ENCODE results near the gene TRAF3IP1. TPM values are rescaled to one million over a fixed set of nuclear protein-coding genes. Genes with fewer than 3 reads are reported as not detected.
"Not testable (repeated sequence)": the region's sequence is repeated elsewhere in the genome, so short reads cannot be mapped to it uniquely, and the experiment has no call there.

TRAF3IP1 gene
- total RNA-seq, 1 experiment from 2014 or later, result 16.0 TPM

- H3K9ac ChIP-seq (ENCODE audit: low read length); H3K4me3 ChIP-seq (ENCODE audit: low read length); H3K9me3 ChIP-seq (ENCODE audit: low read length); H3K9me2 ChIP-seq (replicated peaks; ENCODE audit: insufficient read depth, low read length); DNase-seq; H4K20me1 ChIP-seq (ENCODE audit: insufficient read depth, low read depth, low read length); H3K27me3 ChIP-seq (ENCODE audit: low read length); H3K4me2 ChIP-seq (ENCODE audit: low read depth, low read length, poor library complexity, severe bottlenecking); H2AFZ ChIP-seq (ENCODE audit: low read length); H3K27ac ChIP-seq (ENCODE audit: low read length): not testable (repeated sequence)
- peaks cover 40% of the 10 kb centered on the region for H3K79me2 ChIP-seq (ENCODE audit: low read length)
- H3K36me3 ChIP-seq (ENCODE audit: insufficient read depth, low read length), result peaks cover 37% of the 10 kb centered on the region
- H3K4me1 ChIP-seq (ENCODE audit: low read length), result peaks cover 16% of the 10 kb centered on the region
These were observed 3.9 kb downstream of the TRAF3IP1 start for GRCh38 chr2:238324248-238324647.

GRCh38 chr2:238325694-238326093, 5.4 kb downstream of the TRAF3IP1 start:
- Histone ChIP-seq H3K27me3 (ENCODE audit: low read length) (no peaks in the 10 kb centered on the region), H3K27ac (ENCODE audit: low read length) (no peak overlapping the region), H3K9me2 (replicated peaks; ENCODE audit: insufficient read depth, low read length) (no peaks in the 10 kb centered on the region), H4K20me1 (ENCODE audit: insufficient read depth, low read depth, low read length) (no peaks in the 10 kb centered on the region), H3K36me3 (ENCODE audit: insufficient read depth, low read length) (peaks cover 37% of the 10 kb centered on the region), H3K4me3 (ENCODE audit: low read length) (no peak overlapping the region), H3K9me3 (ENCODE audit: low read length) (no peaks in the 10 kb centered on the region), H3K9ac (ENCODE audit: low read length) (no peak overlapping the region), H2AFZ (ENCODE audit: low read length) (no peak overlapping the region), H3K4me2 (ENCODE audit: low read depth, low read length, poor library complexity, severe bottlenecking) (no peak overlapping the region), H3K4me1 (ENCODE audit: low read length) (peaks cover 12% of the 10 kb centered on the region), H3K79me2 (ENCODE audit: low read length) (peaks cover 44% of the 10 kb centered on the region)
- DNase-seq, result no peak

DNA sequence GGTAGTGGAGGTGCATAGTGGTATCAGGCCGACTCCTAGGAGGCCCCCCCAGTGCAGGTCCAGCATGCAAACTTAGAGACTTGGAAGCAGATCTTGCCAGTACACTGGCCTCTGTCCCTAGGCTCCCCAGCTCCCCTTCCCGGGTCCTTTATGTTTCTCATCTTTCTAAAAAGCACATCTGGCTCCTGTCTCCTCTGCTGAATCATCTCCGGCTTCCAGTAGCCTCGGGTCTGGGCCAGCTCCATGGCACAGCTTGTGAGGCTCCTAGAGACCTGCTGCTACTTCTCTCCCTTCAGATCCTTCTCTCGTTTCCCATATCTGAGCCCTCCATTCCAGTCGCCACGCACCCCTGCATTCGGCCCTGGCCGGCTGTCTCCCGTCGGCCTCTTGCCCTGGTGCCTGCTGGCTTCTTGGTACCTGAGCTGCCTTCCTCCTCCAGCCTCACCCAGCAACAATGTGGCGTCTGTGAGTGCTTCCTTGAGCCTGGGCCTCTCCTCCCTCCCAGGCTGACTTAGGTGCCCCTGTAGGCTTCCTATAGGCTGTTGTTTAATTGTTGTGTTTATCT, 6.6 kb downstream of the TRAF3IP1 start:
- H3K79me2 ChIP-seq (ENCODE audit: low read length), result peaks cover 33% of the 10 kb centered on the region
- no peak overlapping the region for H2AFZ ChIP-seq (ENCODE audit: low read length)
- H3K9me2 ChIP-seq (replicated peaks; ENCODE audit: insufficient read depth, low read length), result no peaks in the 10 kb centered on the region
- H3K27ac ChIP-seq (ENCODE audit: low read length), result no peak overlapping the region
- H3K27me3 ChIP-seq (ENCODE audit: low read length), result no peaks in the 10 kb centered on the region
- H3K9ac ChIP-seq (ENCODE audit: low read length), result no peak overlapping the region
- H3K9me3 ChIP-seq (ENCODE audit: low read length), result no peaks in the 10 kb centered on the region
- no peak for DNase-seq
- peaks cover 4% of the 10 kb centered on the region for H3K4me1 ChIP-seq (ENCODE audit: low read length)
- H3K36me3 ChIP-seq (ENCODE audit: insufficient read depth, low read length), result peaks cover 37% of the 10 kb centered on the region
- no peak overlapping the region for H3K4me2 ChIP-seq (ENCODE audit: low read depth, low read length, poor library complexity, severe bottlenecking)
- no peaks in the 10 kb centered on the region for H4K20me1 ChIP-seq (ENCODE audit: insufficient read depth, low read depth, low read length)
- no peak overlapping the region for H3K4me3 ChIP-seq (ENCODE audit: low read length)

GRCh38 chr2:238327751-238328150, 7.4 kb downstream of the TRAF3IP1 start:
- no peak overlapping the region for H2AFZ ChIP-seq (ENCODE audit: low read length)
- H3K27ac ChIP-seq (ENCODE audit: low read length), result no peak overlapping the region
- no peak for DNase-seq
- H3K9me2 ChIP-seq (replicated peaks; ENCODE audit: insufficient read depth, low read length), result no peaks in the 10 kb centered on the region
- H3K79me2 ChIP-seq (ENCODE audit: low read length), result peaks cover 36% of the 10 kb centered on the region
- H4K20me1 ChIP-seq (ENCODE audit: insufficient read depth, low read depth, low read length), result no peaks in the 10 kb centered on the region
- H3K9ac ChIP-seq (ENCODE audit: low read length), result no peak overlapping the region
- H3K36me3 ChIP-seq (ENCODE audit: insufficient read depth, low read length), result peaks cover 37% of the 10 kb centered on the region
- H3K27me3 ChIP-seq (ENCODE audit: low read length), result no peaks in the 10 kb centered on the region
- no peak overlapping the region for H3K4me2 ChIP-seq (ENCODE audit: low read depth, low read length, poor library complexity, severe bottlenecking)
- H3K9me3 ChIP-seq (ENCODE audit: low read length), result no peaks in the 10 kb centered on the region
- H3K4me1 ChIP-seq (ENCODE audit: low read length), result peaks cover 6% of the 10 kb centered on the region
- H3K4me3 ChIP-seq (ENCODE audit: low read length), result no peak overlapping the region

DNA sequence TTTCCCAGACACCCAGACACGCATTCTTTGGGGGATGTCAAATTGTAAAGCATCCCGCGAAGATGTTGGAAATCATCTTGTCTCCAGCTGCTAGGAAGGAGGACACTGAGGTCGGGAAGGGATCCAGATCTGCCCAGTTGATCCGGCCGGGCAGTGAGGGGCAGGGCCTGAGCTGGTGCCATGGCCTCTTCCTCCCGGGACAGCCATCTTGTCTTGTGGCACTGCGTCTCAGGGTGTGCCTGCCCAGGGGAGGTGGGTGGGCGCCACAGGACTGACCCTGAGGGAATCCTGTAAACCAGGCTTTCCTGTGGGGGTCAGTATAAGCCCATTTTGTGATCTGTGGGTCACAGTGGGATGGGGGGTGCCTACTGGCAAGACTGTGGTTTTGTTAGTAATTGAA, 10.1 kb downstream of the TRAF3IP1 start:
- Histone ChIP-seq H3K4me3 (ENCODE audit: low read length) (no peak overlapping the region), H3K36me3 (ENCODE audit: insufficient read depth, low read length) (peaks cover 37% of the 10 kb centered on the region), H2AFZ (ENCODE audit: low read length) (no peak overlapping the region), H3K27me3 (ENCODE audit: low read length) (no peaks in the 10 kb centered on the region), H3K4me1 (ENCODE audit: low read length) (peaks cover 33% of the 10 kb centered on the region), H3K4me2 (ENCODE audit: low read depth, low read length, poor library complexity, severe bottlenecking) (no peak overlapping the region), H3K9me2 (replicated peaks; ENCODE audit: insufficient read depth, low read length) (no peaks in the 10 kb centered on the region), H4K20me1 (ENCODE audit: insufficient read depth, low read depth, low read length) (no peaks in the 10 kb centered on the region), H3K9me3 (ENCODE audit: low read length) (no peaks in the 10 kb centered on the region), H3K27ac (ENCODE audit: low read length) (no peak overlapping the region), H3K9ac (ENCODE audit: low read length) (no peak overlapping the region), H3K79me2 (ENCODE audit: low read length) (peaks cover 23% of the 10 kb centered on the region)
- no peak for DNase-seq

GRCh38 chr2:238331916-238332315, 11.6 kb downstream of the TRAF3IP1 start:
- Histone ChIP-seq H4K20me1 (ENCODE audit: insufficient read depth, low read depth, low read length) (no peaks in the 10 kb centered on the region), H3K27me3 (ENCODE audit: low read length) (no peaks in the 10 kb centered on the region), H3K4me1 (ENCODE audit: low read length) (peaks cover 46% of the 10 kb centered on the region), H3K9me2 (replicated peaks; ENCODE audit: insufficient read depth, low read length) (no peaks in the 10 kb centered on the region), H3K36me3 (ENCODE audit: insufficient read depth, low read length) (peaks cover 23% of the 10 kb centered on the region), H3K9me3 (ENCODE audit: low read length) (no peaks in the 10 kb centered on the region), H3K27ac (ENCODE audit: low read length) (no peak overlapping the region), H3K4me3 (ENCODE audit: low read length) (no peak overlapping the region), H3K79me2 (ENCODE audit: low read length) (peaks cover 28% of the 10 kb centered on the region), H3K4me2 (ENCODE audit: low read depth, low read length, poor library complexity, severe bottlenecking) (no peak overlapping the region), H2AFZ (ENCODE audit: low read length) (no peak overlapping the region), H3K9ac (ENCODE audit: low read length) (no peak overlapping the region)
- DNase-seq, result no peak

DNA sequence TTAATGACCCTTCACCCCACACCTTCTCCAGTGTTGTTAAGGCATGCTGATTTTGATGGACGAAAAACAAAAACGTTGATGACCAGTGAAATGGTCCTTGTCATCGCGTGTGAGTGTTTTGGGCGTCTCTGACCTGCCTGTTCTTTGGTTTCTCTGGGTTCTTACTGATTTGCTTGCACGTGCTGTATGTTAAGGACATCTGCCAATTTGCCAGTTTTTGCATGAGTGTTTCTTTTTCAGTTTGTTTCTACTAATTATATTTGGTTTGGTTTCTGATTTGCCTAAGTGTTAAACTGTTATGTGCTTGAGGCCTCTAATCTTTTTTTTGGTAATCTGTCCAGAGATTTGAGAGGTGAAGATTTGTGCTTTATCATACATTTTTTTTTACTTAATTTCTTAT, 14.6 kb downstream of the TRAF3IP1 start:
- Histone ChIP-seq H3K4me1 (ENCODE audit: low read length) (peaks cover 70% of the 10 kb centered on the region), H3K27ac (ENCODE audit: low read length) (peak overlapping the region; percentile 87), H4K20me1 (ENCODE audit: insufficient read depth, low read depth, low read length) (no peaks in the 10 kb centered on the region), H3K4me2 (ENCODE audit: low read depth, low read length, poor library complexity, severe bottlenecking) (peak overlapping the region; percentile 41), H3K79me2 (ENCODE audit: low read length) (peaks cover 25% of the 10 kb centered on the region), H3K9me3 (ENCODE audit: low read length) (no peaks in the 10 kb centered on the region), H3K27me3 (ENCODE audit: low read length) (no peaks in the 10 kb centered on the region), H3K4me3 (ENCODE audit: low read length) (no peak overlapping the region), H3K9ac (ENCODE audit: low read length) (peak overlapping the region; percentile 30; the same call in 1 of the 2 replicates), H2AFZ (ENCODE audit: low read length) (no peak overlapping the region), H3K36me3 (ENCODE audit: insufficient read depth, low read length) (peaks cover 6% of the 10 kb centered on the region; the same call in 1 of the 2 replicates), H3K9me2 (replicated peaks; ENCODE audit: insufficient read depth, low read length) (no peaks in the 10 kb centered on the region)
- DNase-seq, result peak; percentile 70

DNA sequence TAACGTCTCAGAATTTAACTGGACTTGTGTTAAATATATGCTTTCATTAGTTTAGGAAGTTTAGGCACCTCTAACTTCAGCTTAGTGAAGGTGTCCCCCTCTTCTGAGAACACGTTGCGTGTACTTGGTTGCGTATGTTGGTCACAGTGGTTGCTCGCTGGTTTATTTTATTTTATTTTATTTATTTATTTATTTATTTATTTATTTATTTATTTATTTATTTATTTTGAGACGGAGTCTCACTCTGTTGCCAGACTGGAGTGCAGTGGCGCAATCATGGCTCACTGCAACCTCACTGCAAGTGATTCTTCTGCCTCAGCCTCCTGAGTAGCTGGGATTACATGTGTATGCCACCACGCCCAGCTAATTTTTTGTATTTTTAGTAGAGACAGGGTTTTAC, 15.3 kb downstream of the TRAF3IP1 start:
- H3K9me2 ChIP-seq (replicated peaks; ENCODE audit: insufficient read depth, low read length); H3K9ac ChIP-seq (ENCODE audit: low read length); H2AFZ ChIP-seq (ENCODE audit: low read length); DNase-seq; H3K4me3 ChIP-seq (ENCODE audit: low read length); H4K20me1 ChIP-seq (ENCODE audit: insufficient read depth, low read depth, low read length); H3K9me3 ChIP-seq (ENCODE audit: low read length); H3K36me3 ChIP-seq (ENCODE audit: insufficient read depth, low read length); H3K27me3 ChIP-seq (ENCODE audit: low read length): not testable (repeated sequence)
- H3K27ac ChIP-seq (ENCODE audit: low read length), result peak overlapping the region; percentile 87
- H3K4me2 ChIP-seq (ENCODE audit: low read depth, low read length, poor library complexity, severe bottlenecking), result peak overlapping the region; percentile 41
- peaks cover 70% of the 10 kb centered on the region for H3K4me1 ChIP-seq (ENCODE audit: low read length)
- peaks cover 27% of the 10 kb centered on the region for H3K79me2 ChIP-seq (ENCODE audit: low read length)

Data from Karpas-422 (cell line).